H9 (cell line): Measurements from ENCODE around the gene IL1RAPL1. TPM values are rescaled to one million over a fixed set of nuclear protein-coding genes. Genes with fewer than 3 reads are reported as not detected.

Source experiments
- DNase-seq: peaks from one replicate; pipeline ENCODE4 v3.0.0-alpha.2; 2017
- H2AFZ ChIP-seq: one replicate; pipeline ENCODE4 v1.6.1; 2013; ENCODE audit warnings: mild to moderate bottlenecking, low read length, control low read depth, moderate library complexity
- H2AK5ac ChIP-seq: 2 replicates; pipeline ENCODE4 v1.6.1; 2013; ENCODE audit warnings: low read length, control low read depth, mixed read lengths; ENCODE audit not compliant: insufficient read length
- H2BK120ac ChIP-seq: one replicate; pipeline ENCODE4 v1.6.1; 2013; ENCODE audit warnings: low read depth, mild to moderate bottlenecking, low read length, control low read depth, inconsistent platforms; ENCODE audit not compliant: poor library complexity, severe bottlenecking
- H2BK12ac ChIP-seq: 2 replicates; pipeline ENCODE4 v1.6.1; 2013; ENCODE audit warnings: low read length, control low read depth, mixed read lengths, low read depth; ENCODE audit not compliant: insufficient read length
- H2BK15ac ChIP-seq: 2 replicates; pipeline ENCODE4 v1.6.1; 2013; ENCODE audit warnings: low read depth, low read length, control low read depth
- H2BK20ac ChIP-seq: one replicate; pipeline ENCODE4 v1.6.1; 2013; ENCODE audit warnings: low read depth, mild to moderate bottlenecking, low read length, control low read depth, inconsistent platforms; ENCODE audit not compliant: poor library complexity, severe bottlenecking
- H2BK5ac ChIP-seq: 2 replicates; pipeline ENCODE4 v1.6.1; 2013; ENCODE audit warnings: low read length, control low read depth, mixed read lengths; ENCODE audit not compliant: insufficient read length
- H3K14ac ChIP-seq: 2 replicates; pipeline ENCODE4 v1.6.1; 2013; ENCODE audit warnings: low read length, control low read depth; ENCODE audit not compliant: insufficient read depth
- H3K18ac ChIP-seq: 2 replicates; pipeline ENCODE4 v1.6.1; 2013; ENCODE audit warnings: low read depth, mild to moderate bottlenecking, mixed read lengths, low read length, control low read depth; ENCODE audit not compliant: insufficient read length
- H3K23ac ChIP-seq: 2 replicates; pipeline ENCODE4 v1.6.1; 2013; ENCODE audit warnings: low read length, control low read depth, mixed read lengths, low read depth; ENCODE audit not compliant: insufficient read length
- H3K23me2 ChIP-seq: 2 replicates; pipeline ENCODE4 v1.6.1; 2013; ENCODE audit warnings: low read depth, mild to moderate bottlenecking, mixed read lengths, low read length, control low read depth; ENCODE audit not compliant: insufficient read length, poor library complexity, severe bottlenecking
- H3K27ac ChIP-seq: 2 replicates; pipeline ENCODE4 v1.5.1; 2013; ENCODE audit warnings: low read length, control low read depth, mixed read lengths, low read depth; ENCODE audit not compliant: insufficient read length
- H3K27me3 ChIP-seq: 2 replicates; pipeline ENCODE4 v1.6.1; 2013; ENCODE audit warnings: low read length, control low read depth, inconsistent platforms; ENCODE audit not compliant: insufficient read depth
- H3K4ac ChIP-seq: 2 replicates; pipeline ENCODE4 v1.6.1; 2013; ENCODE audit warnings: low read depth, mild to moderate bottlenecking, control low read depth, inconsistent platforms, low read length, moderate library complexity
- H3K4me1 ChIP-seq: 2 replicates; pipeline ENCODE4 v1.6.1; 2013; ENCODE audit warnings: low read length, control low read depth, inconsistent platforms; ENCODE audit not compliant: insufficient read depth
- H3K4me2 ChIP-seq: 2 replicates; pipeline ENCODE4 v1.6.1; 2013; ENCODE audit warnings: low read length, control low read depth, mixed read lengths; ENCODE audit not compliant: insufficient read length, insufficient read depth
- H3K56ac ChIP-seq: 2 replicates; pipeline ENCODE4 v1.6.1; 2013; ENCODE audit warnings: low read depth, mild to moderate bottlenecking, mixed read lengths, low read length, control low read depth; ENCODE audit not compliant: insufficient read length
- H3K79me1 ChIP-seq: 2 replicates; pipeline ENCODE4 v1.6.1; 2013; ENCODE audit warnings: low read depth, mild to moderate bottlenecking, moderate library complexity, low read length, control low read depth, inconsistent platforms; ENCODE audit not compliant: insufficient read depth, poor library complexity, severe bottlenecking
- H3K79me2 ChIP-seq: 2 replicates; pipeline ENCODE4 v1.6.1; 2013; ENCODE audit warnings: low read length, control low read depth, inconsistent platforms; ENCODE audit not compliant: insufficient read depth
- H3K9ac ChIP-seq: 2 replicates; pipeline ENCODE4 v1.6.1; 2013; ENCODE audit warnings: low read length, control low read depth, mixed read lengths; ENCODE audit not compliant: insufficient read length; ENCODE audit errors: extremely low read depth
- H3K9me3 ChIP-seq: one replicate; pipeline ENCODE4 v1.6.1; 2013; ENCODE audit warnings: low read depth, low read length, inconsistent platforms; ENCODE audit not compliant: control insufficient read depth
- H3T11ph ChIP-seq: one replicate; pipeline ENCODE4 v1.6.1; 2013; ENCODE audit warnings: mild to moderate bottlenecking, low read length, control low read depth, inconsistent platforms
- H4K20me1 ChIP-seq: one replicate; pipeline ENCODE4 v1.6.1; 2013; ENCODE audit not compliant: control insufficient read depth, insufficient read length, insufficient read depth
- H4K5ac ChIP-seq: 2 replicates; pipeline ENCODE4 v1.6.1; 2013; ENCODE audit warnings: low read depth, mild to moderate bottlenecking, mixed read lengths, low read length, control low read depth; ENCODE audit not compliant: insufficient read length
- H4K8ac ChIP-seq: replicated peaks from 2 replicates; pipeline ENCODE4 v1.6.1; 2013; ENCODE audit warnings: low read length, control low read depth, mixed read lengths, low read depth; ENCODE audit not compliant: insufficient read length
- H4K91ac ChIP-seq: 2 replicates; pipeline ENCODE4 v1.6.1; 2013; ENCODE audit warnings: low read depth, mild to moderate bottlenecking, moderate library complexity, mixed read lengths, low read length, control low read depth; ENCODE audit not compliant: insufficient read length
- H3K27ac Mint-ChIP-seq, 3 experiments: 2 replicates in 2 of 3; 3 replicates in 1 of 3; pipeline ENCODE4 v1.8.0; 2020 to 2021; ENCODE audit warnings: mixed read lengths in 3 of 3, mild to moderate bottlenecking in 1 of 3, moderate library complexity in 1 of 3
- H3K27me3 Mint-ChIP-seq: 2 replicates; pipeline ENCODE4 v1.8.0; 2021; ENCODE audit warnings: low read depth, mild to moderate bottlenecking, moderate library complexity, mixed read lengths
- H3K36me3 Mint-ChIP-seq, 3 experiments: 2 replicates in 2 of 3; 3 replicates in 1 of 3; pipeline ENCODE4 v1.8.0; 2020 to 2021; ENCODE audit warnings: low read depth in 3 of 3, mixed read lengths in 3 of 3; ENCODE audit not compliant: insufficient read depth in 1 of 3
- H3K4me1 Mint-ChIP-seq, 2 experiments: 2 replicates each; pipeline ENCODE4 v1.8.0; 2020; ENCODE audit warnings: mixed read lengths in 2 of 2
- H3K4me3 Mint-ChIP-seq, 2 experiments: 2 replicates in 1 of 2; 3 replicates in 1 of 2; pipeline ENCODE4 v1.8.0; 2020 to 2021; ENCODE audit warnings: mild to moderate bottlenecking in 2 of 2, mixed read lengths in 2 of 2, moderate library complexity in 1 of 2
- H3K9me3 Mint-ChIP-seq, 2 experiments: 2 replicates in 1 of 2; 3 replicates in 1 of 2; pipeline ENCODE4 v1.8.0; 2020; ENCODE audit warnings: mild to moderate bottlenecking in 2 of 2, mixed read lengths in 2 of 2, moderate library complexity in 1 of 2
- CTCF ChIP-seq: fragments of 200-600 bp; sonication (generic); conservative IDR thresholded peaks from 3 replicates; pipeline ENCODE4 v1.8.0; 2021; ENCODE audit warnings: antibody characterized with exemption, mild to moderate bottlenecking
- WGBS: extraction: QIAGEN DNeasy Blood & Tissue Kit; methylation state at CpG from one replicate; pipeline ENCODE4 v1.1.7; 2013; ENCODE audit warnings: missing lambda C conversion rate, low lambda C conversion rate, mixed read lengths; ENCODE audit not compliant: insufficient read length; ENCODE audit errors: extremely low coverage; 5-methylcytosine and 5-hydroxymethylcytosine counted together
- total RNA-seq: library from RNA; stranded (reverse); gene quantifications from 2 replicates; pipeline ENCODE4 v1.2.1, GENCODE V29; 2021

The IL1RAPL1 gene
- total RNA-seq, 1 experiment from 2014 or later: 0.31 TPM

DNA sequence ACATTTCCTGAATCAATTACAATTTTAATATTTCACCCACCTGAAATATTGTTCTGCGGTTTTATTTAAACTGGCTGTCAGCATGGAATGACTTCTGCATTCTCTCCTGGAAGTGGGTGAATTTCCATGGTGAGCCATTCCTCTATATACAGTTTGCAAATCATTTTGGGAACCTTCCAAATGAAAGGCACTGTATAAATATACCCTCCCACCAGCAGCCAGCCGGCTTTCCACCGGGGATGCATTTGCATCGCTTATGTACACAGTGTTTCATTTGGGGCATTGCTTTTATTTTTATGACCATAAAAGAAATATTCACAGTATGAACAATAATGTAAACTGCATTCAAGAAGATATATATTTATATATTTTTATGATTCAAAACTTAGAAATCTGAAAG, 4.7 kb upstream of the IL1RAPL1 start:
- Histone ChIP-seq H2BK120ac (no peak overlapping the region), H2BK12ac (no peak overlapping the region), H3K9ac (no peak overlapping the region), H3T11ph (no peak overlapping the region), H3K27me3 (no peaks in the 10 kb centered on the region), H4K8ac (no peak overlapping the region), H3K4ac (no peak overlapping the region), H3K27ac (no peak overlapping the region), H4K91ac (no peak overlapping the region), H2BK20ac (no peak overlapping the region), H3K18ac (no peak overlapping the region), H4K20me1 (no peaks in the 10 kb centered on the region), H3K9me3 (no peaks in the 10 kb centered on the region), H3K79me2 (no peaks in the 10 kb centered on the region), H2BK15ac (no peak overlapping the region), H3K23me2 (peaks cover 9% of the 10 kb centered on the region), H4K5ac (no peak overlapping the region), H3K79me1 (no peaks in the 10 kb centered on the region), H2BK5ac (no peak overlapping the region), H3K56ac (no peak overlapping the region), H3K4me2 (no peak overlapping the region), H3K14ac (no peak overlapping the region), H3K23ac (no peak overlapping the region), H3K4me1 (peaks cover 3% of the 10 kb centered on the region; the same call in 1 of the 2 replicates), H2AFZ (no peak overlapping the region), H2AK5ac (no peak overlapping the region)
- no peak for TF ChIP-seq CTCF
- Mint-ChIP-seq H3K4me1 (peaks cover 28 to 39% of the 10 kb centered on the region in 2 experiments), H3K27ac (no peak overlapping the region), H3K27me3 (no peaks in the 10 kb centered on the region; the same call in 1 of the 2 replicates), H3K36me3 (peaks cover 0 to 1% (median 0%) of the 10 kb centered on the region in 3 experiments; a peak in 1 of 7 replicates), H3K4me3 (no peak overlapping the region), H3K9me3 (peaks cover 0 to 39% of the 10 kb centered on the region in 2 experiments)
- no CpG with 5 or more reads among the region's 4 CpGs for WGBS
- DNase-seq: no peak
